ENCODE results near the gene ZNF488. TPM values are rescaled to one million over a fixed set of nuclear protein-coding genes. Genes with fewer than 3 reads are reported as not detected.

Gene ZNF488
- total RNA-seq, 1 donor from 2014 or later = 0.41 TPM

- H3K36me3 Mint-ChIP-seq (ENCODE audit: low read depth, unreplicated experiment) = peaks cover 8% of the 10 kb centered on the region
- no peaks in the 10 kb centered on the region for H3K9me3 Mint-ChIP-seq (ENCODE audit: unreplicated experiment)
- no peak overlapping the region for H3K27ac Mint-ChIP-seq (ENCODE audit: unreplicated experiment)
- H3K27me3 Mint-ChIP-seq (ENCODE audit: unreplicated experiment) = peaks cover 7% of the 10 kb centered on the region
- peaks cover 12% of the 10 kb centered on the region for H3K4me1 Mint-ChIP-seq (ENCODE audit: unreplicated experiment)
- peak overlapping the region; percentile 93 for H3K4me3 Mint-ChIP-seq (ENCODE audit: unreplicated experiment)
- no peak for TF ChIP-seq CTCF (IDR thresholded peaks at IDR 0.05; ENCODE audit: unreplicated experiment)
- peak; percentile 3 for DNase-seq (ENCODE audit: low spot score)
Measured at GRCh38 chr10:47383261-47384147, 589 bp downstream of the ZNF488 start.

- DNase-seq (ENCODE audit: low spot score) = peak; percentile 1
- Mint-ChIP-seq H3K27ac (ENCODE audit: unreplicated experiment) (no peak overlapping the region), H3K27me3 (ENCODE audit: unreplicated experiment) (peaks cover 11% of the 10 kb centered on the region), H3K4me1 (ENCODE audit: unreplicated experiment) (peaks cover 14% of the 10 kb centered on the region), H3K9me3 (ENCODE audit: unreplicated experiment) (no peaks in the 10 kb centered on the region), H3K36me3 (ENCODE audit: low read depth, unreplicated experiment) (peaks cover 8% of the 10 kb centered on the region), H3K4me3 (ENCODE audit: unreplicated experiment) (no peak overlapping the region)
- TF ChIP-seq CTCF (IDR thresholded peaks at IDR 0.05; ENCODE audit: unreplicated experiment) = no peak
Measured at GRCh38 chr10:47381427-47382379, 2.4 kb downstream of the ZNF488 start.

DNA sequence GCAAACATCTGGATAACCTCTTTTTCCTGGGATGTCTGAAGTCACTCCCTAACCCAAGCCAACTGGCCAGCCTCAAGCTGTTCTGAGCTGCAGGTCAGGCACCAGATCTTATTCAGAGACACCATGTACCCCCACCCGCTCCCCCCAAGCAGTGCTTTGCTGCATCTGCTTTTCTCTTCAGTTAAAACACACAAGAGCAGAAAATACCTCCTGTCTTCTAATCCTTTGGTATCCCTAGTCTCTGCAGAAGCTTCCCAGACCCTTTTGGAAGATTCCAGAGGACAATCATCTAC lies 3.0 kb downstream of the ZNF488 start:
- TF ChIP-seq CTCF (IDR thresholded peaks at IDR 0.05; ENCODE audit: unreplicated experiment) = no peak
- H3K4me3 Mint-ChIP-seq (ENCODE audit: unreplicated experiment) = no peak overlapping the region
- H3K27ac Mint-ChIP-seq (ENCODE audit: unreplicated experiment) = no peak overlapping the region
- no peaks in the 10 kb centered on the region for H3K9me3 Mint-ChIP-seq (ENCODE audit: unreplicated experiment)
- H3K36me3 Mint-ChIP-seq (ENCODE audit: low read depth, unreplicated experiment) = peaks cover 8% of the 10 kb centered on the region
- H3K4me1 Mint-ChIP-seq (ENCODE audit: unreplicated experiment) = peaks cover 14% of the 10 kb centered on the region
- DNase-seq (ENCODE audit: low spot score) = no peak
- peaks cover 11% of the 10 kb centered on the region for H3K27me3 Mint-ChIP-seq (ENCODE audit: unreplicated experiment)

DNA sequence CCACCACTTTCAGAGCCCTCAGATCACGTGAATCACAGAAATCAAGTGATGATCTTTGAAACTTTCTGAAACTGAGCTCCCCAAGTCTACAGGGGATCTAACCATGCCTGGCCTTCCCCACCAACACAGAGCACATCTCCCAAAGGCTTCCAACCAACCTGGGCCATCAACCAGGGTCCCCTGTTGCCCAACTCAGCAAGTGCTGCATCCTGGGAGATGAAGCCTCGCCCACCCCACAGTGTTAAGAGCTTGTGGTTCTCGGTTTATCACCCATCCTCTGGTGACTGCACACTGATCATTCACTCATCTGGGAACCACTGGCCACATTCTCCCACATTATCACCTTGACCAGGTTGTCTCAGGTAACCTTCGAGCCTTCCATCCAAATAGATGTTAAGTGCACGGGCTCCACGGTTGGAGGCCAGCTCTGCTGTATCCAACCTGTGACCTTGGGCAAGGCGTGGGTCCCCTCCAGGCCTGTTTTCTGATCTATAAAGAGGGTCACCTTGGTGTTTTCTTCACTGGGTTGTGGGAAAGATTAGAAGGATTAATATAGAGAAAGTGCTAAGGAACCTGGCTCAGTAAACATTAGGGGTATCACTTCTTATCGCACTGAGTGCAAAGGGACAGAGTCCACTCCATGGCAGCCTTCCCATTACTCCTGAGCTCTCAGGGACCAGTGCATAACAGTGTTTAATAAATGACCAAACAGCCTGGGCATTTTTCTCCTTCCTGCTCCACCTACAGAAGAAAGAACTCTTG lies 3.6 kb downstream of the ZNF488 start:
- peak overlapping the region; percentile 17 for H3K4me3 Mint-ChIP-seq (ENCODE audit: unreplicated experiment)
- H3K9me3 Mint-ChIP-seq (ENCODE audit: unreplicated experiment) = no peaks in the 10 kb centered on the region
- TF ChIP-seq CTCF (IDR thresholded peaks at IDR 0.05; ENCODE audit: unreplicated experiment) = no peak
- no peak overlapping the region for H3K27ac Mint-ChIP-seq (ENCODE audit: unreplicated experiment)
- H3K36me3 Mint-ChIP-seq (ENCODE audit: low read depth, unreplicated experiment) = peaks cover 8% of the 10 kb centered on the region
- peak; percentile 1 for DNase-seq (ENCODE audit: low spot score)
- peaks cover 13% of the 10 kb centered on the region for H3K27me3 Mint-ChIP-seq (ENCODE audit: unreplicated experiment)
- peaks cover 14% of the 10 kb centered on the region for H3K4me1 Mint-ChIP-seq (ENCODE audit: unreplicated experiment)

All from endothelial cell (in vitro differentiated cells).